H7 (cell line): Measurements from ENCODE around the gene PLEKHO2. TPM values are rescaled to one million over a fixed set of nuclear protein-coding genes. Genes with fewer than 3 reads are reported as not detected.
A peak's percentile ranks its signal among the peaks of the same experiment; 100 is the strongest.
"Not testable (repeated sequence)": the region's sequence is repeated elsewhere in the genome, so short reads cannot be mapped to it uniquely, and the experiment has no call there.

Experiments
- DNase-seq: peaks from one replicate; pipeline ENCODE4 v3.0.0; 2012
- H3K27me3 ChIP-seq: 2 replicates; pipeline ENCODE4 v1.6.0; 2011; ENCODE audit warnings: mild to moderate bottlenecking, low read length; ENCODE audit not compliant: control insufficient read depth, insufficient read depth
- H3K36me3 ChIP-seq: replicated peaks from 2 replicates; pipeline ENCODE4 v1.5.1; 2011; ENCODE audit warnings: low read length; ENCODE audit not compliant: control insufficient read depth, insufficient read depth
- H3K4me3 ChIP-seq: 2 replicates; pipeline ENCODE4 v1.5.1; 2011; ENCODE audit warnings: low read depth, mild to moderate bottlenecking, control low read depth, low read length, moderate library complexity; ENCODE audit not compliant: insufficient read depth
- total RNA-seq: library from RNA; depleted of rRNA; stranded (reverse); fragments of >200 nt; shearing (Covaris generic); gene quantifications from 2 replicates; pipeline ENCODE4 v1.2.3, GENCODE V29; 2014

The PLEKHO2 gene
- total RNA-seq, 1 experiment from 2014 or later: 14.5 TPM

- Histone ChIP-seq H3K36me3 (peaks cover 2% of the 10 kb centered on the region; the same call in 1 of the 2 replicates), H3K4me3 (peak overlapping the region; percentile 18; the same call in 1 of the 2 replicates), H3K27me3 (no peaks in the 10 kb centered on the region)
- peak; percentile 66 for DNase-seq
Measured at GRCh38 chr15:64810497-64811326, 31.0 kb upstream of the PLEKHO2 start.

- H3K36me3 ChIP-seq: peaks cover 18% of the 10 kb centered on the region
- no peaks in the 10 kb centered on the region for H3K27me3 ChIP-seq
- DNase-seq: peak; percentile 27
- no peak overlapping the region for H3K4me3 ChIP-seq
Measured at GRCh38 chr15:64813075-64813474, 28.6 kb upstream of the PLEKHO2 start.

DNA sequence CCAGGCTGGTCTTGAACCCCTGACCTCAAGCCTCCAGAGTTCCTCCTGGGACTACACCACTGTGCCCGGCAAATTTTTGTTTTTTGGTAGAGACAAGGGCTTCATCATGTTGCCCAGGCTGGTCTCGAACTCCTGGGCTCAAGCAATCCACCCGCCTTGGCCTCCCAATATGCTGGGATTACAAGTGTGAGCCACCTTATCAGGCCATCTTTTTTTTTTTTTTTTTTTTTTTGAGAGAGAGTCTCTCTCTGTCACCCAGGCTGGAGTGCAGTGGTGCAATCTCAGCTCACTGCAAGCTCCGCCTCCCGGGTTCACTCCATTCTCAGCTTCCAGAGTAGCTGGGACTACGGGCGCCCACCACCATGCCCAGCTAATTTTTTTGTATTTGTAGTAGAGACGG is 27.4 kb upstream of the PLEKHO2 start:
- H3K4me3 ChIP-seq, DNase-seq, H3K27me3 ChIP-seq: not testable (repeated sequence)
- peaks cover 28% of the 10 kb centered on the region for H3K36me3 ChIP-seq

DNA sequence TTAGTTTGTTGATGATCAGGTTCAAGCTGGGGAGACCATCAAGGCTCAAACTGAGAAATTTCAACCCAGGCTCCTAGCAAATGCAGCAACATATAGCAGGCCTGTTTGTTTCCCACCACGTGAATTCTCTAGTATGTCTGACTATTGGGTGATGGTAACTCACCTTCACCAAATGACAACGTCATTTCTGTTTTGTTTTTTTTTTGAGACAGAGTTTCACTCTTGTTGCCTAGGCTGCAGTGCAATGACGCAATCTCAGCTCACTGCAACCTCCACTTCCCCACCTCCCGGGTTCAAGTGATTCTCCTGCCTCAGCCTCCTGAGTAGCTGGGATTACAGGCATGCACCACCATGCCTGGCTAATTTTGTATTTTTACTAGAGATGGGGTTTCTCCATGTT is 26.8 kb upstream of the PLEKHO2 start:
- not testable (repeated sequence) for H3K4me3 ChIP-seq, H3K27me3 ChIP-seq, DNase-seq
- peaks cover 34% of the 10 kb centered on the region for H3K36me3 ChIP-seq

GRCh38 chr15:64816452-64816851 is 25.3 kb upstream of the PLEKHO2 start:
- H3K4me3 ChIP-seq: no peak overlapping the region
- no peak for DNase-seq
- H3K36me3 ChIP-seq: peaks cover 45% of the 10 kb centered on the region
- H3K27me3 ChIP-seq: no peaks in the 10 kb centered on the region

DNA sequence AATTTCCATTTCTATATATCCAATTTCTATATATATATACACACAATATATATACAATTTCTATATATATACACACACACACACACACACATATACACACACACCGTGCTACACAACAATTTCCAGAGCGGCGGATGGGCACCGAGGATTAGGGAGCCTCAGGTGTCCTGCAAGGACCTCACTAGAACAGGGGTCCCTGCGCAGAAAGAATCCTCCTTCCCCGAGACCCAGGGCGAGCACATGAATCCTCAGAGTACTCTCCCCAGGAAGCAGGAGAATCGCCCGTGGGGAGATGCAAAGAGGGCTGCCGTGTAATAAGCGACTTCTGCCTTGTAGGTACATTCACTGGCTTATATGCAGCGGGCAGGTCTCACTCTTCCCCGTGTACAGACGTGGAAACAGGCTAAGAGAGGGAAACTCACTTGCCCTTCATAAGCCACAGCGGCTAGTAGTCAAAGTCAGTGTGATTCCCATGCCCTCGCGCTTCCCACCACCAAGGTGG is 16.7 kb upstream of the PLEKHO2 start:
- Histone ChIP-seq H3K4me3 (peak overlapping the region; percentile 99), H3K36me3 (peaks cover 28% of the 10 kb centered on the region)
- no peak for DNase-seq

GRCh38 chr15:64825431-64826294 is 16.1 kb upstream of the PLEKHO2 start, which contains the start of gene PIF1:
PIF1 (minus strand) TSS chr15:64825647; CDS start chr15:64824335, 1,312 bp downstream.
- Histone ChIP-seq H3K27me3 (no peaks in the 10 kb centered on the region), H3K4me3 (peak within 1 kb of the TSS; percentile 99), H3K36me3 (peaks cover 24% of the 10 kb centered on the region)
- peak; percentile 95 for DNase-seq

More for the DNA sequence above, 16.7 kb upstream of the PLEKHO2 start:
- H3K27me3 ChIP-seq: no peaks in the 10 kb centered on the region

DNA sequence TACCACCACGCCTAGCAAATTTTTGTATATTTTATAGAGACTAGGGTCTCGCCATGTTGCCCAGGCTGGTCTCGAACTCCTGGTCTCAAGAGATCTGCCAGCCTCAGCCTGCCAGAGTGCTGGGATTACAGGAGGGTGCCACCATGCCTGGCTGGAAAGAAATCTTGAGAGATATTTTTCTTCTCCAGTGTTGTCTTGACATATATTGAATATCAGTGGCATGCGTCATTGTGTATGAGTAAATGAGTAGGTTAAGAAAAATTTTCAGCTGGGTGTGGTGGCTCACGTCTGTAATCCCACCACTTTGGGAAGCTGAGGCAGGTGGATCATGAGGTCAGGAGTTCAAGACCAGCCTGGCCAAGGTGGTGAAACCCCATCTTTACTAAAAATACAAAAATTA is 12.7 kb upstream of the PLEKHO2 start:
- Histone ChIP-seq H3K27me3 (no peaks in the 10 kb centered on the region), H3K36me3 (peaks cover 1% of the 10 kb centered on the region), H3K4me3 (no peak overlapping the region)
- no peak for DNase-seq

DNA sequence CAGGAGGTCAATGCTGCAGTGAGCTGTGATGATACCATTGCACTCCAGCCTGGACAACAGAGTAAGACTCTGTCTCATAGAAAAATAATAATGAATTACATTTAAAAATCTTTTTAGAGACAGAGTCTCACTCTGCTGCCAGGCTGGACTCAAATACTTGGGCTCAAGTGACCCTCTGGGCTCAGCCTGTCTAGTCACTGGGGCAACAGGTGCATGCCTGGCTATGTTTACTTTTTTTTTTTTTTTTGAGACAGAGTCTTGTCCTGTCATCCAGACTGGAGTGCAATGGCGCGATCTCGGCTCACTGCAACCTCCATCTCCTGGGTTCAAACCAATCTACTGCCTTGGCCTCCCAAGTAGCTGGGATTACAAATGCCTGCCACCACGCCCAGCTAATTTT is 8.0 kb upstream of the PLEKHO2 start:
- Histone ChIP-seq H3K36me3 (peaks cover 1% of the 10 kb centered on the region; the same call in 1 of the 2 replicates), H3K4me3 (no peak overlapping the region), H3K27me3 (no peaks in the 10 kb centered on the region)
- DNase-seq: no peak

DNA sequence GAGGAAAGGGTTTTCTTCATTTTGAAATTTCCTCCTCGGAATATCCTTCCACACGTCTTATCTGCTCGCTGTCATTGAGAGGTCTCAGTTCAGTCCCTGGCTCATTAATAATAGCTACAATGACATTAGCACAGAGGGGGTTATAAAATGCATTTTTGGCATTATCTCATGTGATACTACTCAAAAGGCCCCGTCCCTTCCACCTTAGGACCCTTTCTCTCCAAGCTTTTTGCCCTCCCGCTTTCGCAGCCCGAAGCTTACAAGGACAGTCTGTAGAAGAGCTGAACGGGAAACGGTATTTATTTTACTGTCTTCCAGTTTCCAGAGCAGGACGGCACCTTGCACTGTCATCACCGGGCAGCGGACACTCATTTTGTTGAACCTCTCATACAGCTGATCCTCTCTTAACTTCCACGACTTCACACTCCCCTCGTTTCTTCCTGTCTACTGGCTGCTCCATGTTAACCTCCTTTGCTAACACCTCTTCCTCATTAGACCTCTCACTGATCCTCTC is 5.6 kb upstream of the PLEKHO2 start:
- no peak for DNase-seq
- peak overlapping the region; percentile 16; the same call in 1 of the 2 replicates for H3K4me3 ChIP-seq
- H3K36me3 ChIP-seq: no peaks in the 10 kb centered on the region
- no peaks in the 10 kb centered on the region for H3K27me3 ChIP-seq

DNA sequence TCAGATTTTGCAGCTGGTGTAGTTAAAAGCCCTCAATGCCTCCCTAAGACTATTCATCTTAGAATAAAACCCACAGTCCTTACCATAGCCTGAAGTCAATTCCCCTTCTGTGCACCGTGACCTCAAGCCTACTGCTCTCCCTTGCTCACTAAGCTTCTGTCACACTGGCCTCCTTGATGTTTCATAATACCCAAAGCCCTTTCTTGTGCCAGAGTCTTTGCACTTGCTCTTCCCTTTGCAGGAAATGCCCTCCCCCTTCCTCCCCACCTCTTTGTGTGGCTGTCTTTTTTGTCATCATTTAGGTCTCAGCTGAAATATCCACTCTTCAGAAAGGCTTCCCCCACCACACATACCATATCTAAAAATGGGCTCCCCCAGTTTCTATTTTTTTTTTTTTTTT is 4.2 kb upstream of the PLEKHO2 start:
- H3K4me3 ChIP-seq: no peak overlapping the region
- DNase-seq: no peak

DNA sequence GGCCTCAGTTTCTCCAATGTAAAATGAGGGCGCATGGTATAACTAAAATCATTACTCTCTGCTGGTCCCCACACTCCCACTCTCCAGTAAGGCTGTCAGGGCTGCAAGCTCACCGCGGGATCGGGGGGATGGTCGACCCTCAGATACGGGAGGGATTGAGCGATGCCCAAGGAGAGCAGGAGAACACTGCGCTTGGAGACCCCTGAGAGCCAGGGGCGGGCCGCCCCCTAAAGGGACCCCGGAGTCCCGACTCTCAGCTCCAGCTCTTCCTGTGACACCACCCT is 713 bp upstream of the PLEKHO2 start:
- peak overlapping the region; percentile 81 for H3K4me3 ChIP-seq
- H3K36me3 ChIP-seq: no peaks in the 10 kb centered on the region

More for the DNA sequence above, 4.2 kb upstream of the PLEKHO2 start:
- no peaks in the 10 kb centered on the region for H3K36me3 ChIP-seq
- H3K27me3 ChIP-seq: no peaks in the 10 kb centered on the region

GRCh38 chr15:64842096-64842939 is 603 bp downstream of the PLEKHO2 start:
- DNase-seq: peak; percentile 62
- Histone ChIP-seq H3K4me3 (peak overlapping the region; percentile 95), H3K36me3 (peaks cover 2% of the 10 kb centered on the region; the same call in 1 of the 2 replicates), H3K27me3 (no peaks in the 10 kb centered on the region)

More for the DNA sequence above, 713 bp upstream of the PLEKHO2 start:
- no peaks in the 10 kb centered on the region for H3K27me3 ChIP-seq
- DNase-seq: no peak
